GM19324 (cell line): ENCODE results near the gene PRPF4.
A peak's percentile ranks its signal among the peaks of the same experiment; 100 is the strongest.
"Not testable (repeated sequence)": the region's sequence is repeated elsewhere in the genome, so short reads cannot be mapped to it uniquely, and the experiment has no call there.

ENCODE experiments used
- ATAC-seq: cut with Tn5 transposase; IDR thresholded peaks from one replicate; pipeline ENCODE4 v1.9.1; 2021; ENCODE audit warnings: mild to moderate bottlenecking, moderate library complexity; ENCODE audit not compliant: unreplicated experiment, low FRiP score

PRPF4 gene

DNA sequence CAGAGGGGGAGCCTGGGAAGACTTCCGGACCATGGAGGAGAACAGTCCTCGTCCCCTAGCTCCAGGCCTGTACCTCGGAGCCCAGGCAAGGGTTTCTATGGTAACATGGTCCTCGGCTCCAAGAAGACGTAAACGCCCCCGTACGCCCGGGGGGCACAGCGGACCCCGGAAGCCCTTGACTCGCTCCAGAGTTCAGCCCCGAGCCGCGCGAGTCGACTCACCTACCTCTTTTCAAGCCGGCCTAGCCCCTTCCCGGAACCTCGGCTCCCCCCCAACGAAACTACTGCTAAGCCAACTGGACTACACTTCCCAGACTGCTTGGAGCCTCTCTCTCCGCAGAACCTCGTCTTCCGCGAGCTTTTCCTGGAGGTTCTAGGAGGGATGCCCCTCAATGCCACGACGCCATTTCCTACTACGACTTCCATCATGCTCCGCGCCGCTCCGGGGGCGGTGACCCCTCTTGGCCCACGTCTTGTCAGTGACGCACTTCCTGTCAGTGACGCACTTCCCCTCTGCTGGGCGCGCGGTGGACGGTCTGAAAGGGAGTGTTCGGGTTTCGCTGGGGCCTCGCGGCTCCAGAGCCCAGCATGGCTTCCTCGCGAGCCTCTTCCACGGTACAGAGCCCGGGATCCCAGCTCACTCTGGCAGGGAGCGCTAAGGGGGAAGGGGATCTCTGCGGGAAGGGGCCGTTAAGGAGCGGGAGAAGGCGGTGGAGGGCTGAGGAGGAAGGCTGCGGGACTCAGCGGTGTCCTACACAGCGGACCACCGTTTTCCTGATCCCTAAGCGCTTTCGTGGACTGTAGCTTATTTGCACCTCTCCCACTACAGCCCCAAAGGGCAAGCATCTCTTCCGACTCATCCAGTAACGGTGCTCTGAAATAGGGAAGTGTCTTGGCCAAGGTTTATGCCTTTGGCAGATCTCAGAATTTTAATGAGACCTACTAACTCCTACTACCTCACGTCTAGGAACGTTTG lies at the start of gene PRPF4, which contains the start of gene CDC26:
PRPF4 (plus strand) TSS at position 502 of the 975 bp plus-strand sequence; CDS start at position 588, 86 bp downstream.
CDC26 (minus strand) TSS at position 416 of the 975 bp plus-strand sequence. CDS start 3,065 bp downstream, outside the sequence.
- peak; percentile 99 for ATAC-seq

DNA sequence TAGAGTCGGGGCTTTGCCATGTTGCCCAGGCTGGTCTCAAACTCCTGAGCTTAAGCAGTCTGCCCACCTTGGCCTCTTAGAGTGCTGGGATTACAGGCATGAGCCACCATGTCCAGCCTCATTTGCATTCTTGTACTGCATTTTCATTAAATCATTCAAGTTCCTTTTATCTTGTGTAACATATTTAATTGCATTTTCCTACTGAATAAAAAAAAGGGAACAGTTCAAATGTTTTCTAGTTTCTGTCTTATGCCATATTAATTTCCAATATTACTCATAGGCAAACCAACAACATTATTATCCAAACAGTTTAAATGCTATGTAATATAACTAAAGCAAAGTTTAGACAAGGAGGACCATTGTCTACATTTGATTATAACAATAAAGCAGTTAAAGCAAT lies 48.0 kb upstream of the PRPF4 start:
- no peak for ATAC-seq

DNA sequence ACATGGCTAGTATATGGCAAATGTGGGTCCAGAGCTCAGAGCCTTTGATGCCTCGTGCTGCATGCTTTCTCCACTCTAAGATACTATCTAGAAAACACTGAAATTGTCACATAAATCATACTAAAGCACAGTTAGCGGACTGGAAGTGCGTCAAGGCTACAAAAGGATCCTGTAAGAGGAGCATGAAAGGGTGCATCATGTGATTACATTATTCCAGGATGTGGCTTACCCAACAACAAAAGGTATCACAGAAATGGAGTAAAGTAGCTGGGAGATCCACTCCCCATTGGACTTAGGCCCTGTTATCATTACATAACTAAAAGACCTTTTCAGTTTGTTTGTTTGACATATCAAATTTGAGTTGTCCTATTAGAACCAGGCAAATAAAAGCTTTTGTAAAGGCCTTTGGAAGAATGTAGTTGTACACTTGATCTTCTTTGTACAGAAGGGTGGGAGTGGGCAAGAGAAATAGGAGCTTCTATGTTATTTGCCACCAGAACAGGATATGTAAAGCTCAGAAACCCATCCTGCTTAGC lies 47.3 kb upstream of the PRPF4 start:
- ATAC-seq: no peak

DNA sequence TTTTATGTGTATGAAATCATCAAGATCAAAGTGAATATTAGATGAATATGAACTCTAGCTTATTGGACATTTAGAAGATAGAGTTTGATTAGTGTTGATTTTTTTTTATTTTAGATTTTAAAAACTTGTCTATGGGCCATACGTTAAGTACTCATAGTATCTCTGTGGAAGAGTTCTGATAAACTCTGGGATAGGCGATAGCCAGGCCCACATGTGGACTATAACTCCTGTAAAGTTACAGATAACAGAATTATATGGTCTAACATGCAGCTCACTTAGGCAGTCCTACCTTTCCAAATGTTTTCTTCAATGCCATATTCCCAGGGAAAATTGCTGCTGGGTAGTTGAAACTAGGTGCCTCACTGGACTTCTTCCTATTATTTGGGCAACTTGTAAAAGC lies 43.8 kb upstream of the PRPF4 start:
- no peak for ATAC-seq

DNA sequence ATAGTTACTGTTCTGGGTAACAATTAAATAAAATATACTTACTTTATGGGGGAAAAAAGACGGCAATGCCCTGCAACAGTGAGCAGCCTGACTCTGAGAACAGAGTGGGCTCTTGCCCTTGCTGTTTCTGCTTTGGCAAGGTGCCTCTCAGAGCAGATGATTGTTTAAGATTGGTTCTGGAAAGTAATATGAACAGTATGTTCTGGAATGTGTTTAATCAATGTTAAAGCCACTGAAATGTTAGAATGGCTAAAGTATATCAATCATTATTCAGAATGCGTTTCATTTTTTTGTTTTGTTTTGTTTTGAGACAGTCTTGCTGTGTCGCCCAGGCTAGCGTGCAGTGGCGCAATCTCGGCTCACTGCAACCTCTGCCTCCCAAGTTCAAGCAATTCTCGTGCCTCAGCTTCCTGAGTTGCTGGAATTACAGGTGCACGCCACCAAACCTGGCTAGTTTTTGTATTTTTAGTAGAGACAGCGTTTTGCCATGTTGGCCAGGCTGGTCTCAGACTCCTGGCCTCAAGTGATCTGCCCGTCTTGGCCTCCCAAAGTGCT lies 39.7 kb upstream of the PRPF4 start:
- ATAC-seq: not testable (repeated sequence)

DNA sequence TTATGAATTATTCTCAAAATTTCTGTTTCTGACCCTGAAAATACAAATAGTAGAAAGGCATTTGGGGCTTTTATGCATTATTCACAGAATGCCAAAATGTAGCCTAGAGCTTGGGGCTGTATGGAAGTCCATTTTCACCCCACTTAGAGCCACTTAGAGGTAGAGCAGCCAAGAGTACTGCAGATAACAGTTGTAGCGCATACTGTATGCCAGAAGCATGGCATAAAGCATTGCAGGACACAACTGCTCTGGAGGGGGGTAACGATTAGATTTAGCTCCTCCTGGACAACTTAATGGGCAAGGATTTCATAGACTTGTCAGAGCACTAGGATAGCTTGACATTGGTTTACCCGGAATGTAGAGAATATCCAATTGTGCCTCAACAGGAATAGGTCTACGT lies 38.4 kb upstream of the PRPF4 start:
- no peak for ATAC-seq

DNA sequence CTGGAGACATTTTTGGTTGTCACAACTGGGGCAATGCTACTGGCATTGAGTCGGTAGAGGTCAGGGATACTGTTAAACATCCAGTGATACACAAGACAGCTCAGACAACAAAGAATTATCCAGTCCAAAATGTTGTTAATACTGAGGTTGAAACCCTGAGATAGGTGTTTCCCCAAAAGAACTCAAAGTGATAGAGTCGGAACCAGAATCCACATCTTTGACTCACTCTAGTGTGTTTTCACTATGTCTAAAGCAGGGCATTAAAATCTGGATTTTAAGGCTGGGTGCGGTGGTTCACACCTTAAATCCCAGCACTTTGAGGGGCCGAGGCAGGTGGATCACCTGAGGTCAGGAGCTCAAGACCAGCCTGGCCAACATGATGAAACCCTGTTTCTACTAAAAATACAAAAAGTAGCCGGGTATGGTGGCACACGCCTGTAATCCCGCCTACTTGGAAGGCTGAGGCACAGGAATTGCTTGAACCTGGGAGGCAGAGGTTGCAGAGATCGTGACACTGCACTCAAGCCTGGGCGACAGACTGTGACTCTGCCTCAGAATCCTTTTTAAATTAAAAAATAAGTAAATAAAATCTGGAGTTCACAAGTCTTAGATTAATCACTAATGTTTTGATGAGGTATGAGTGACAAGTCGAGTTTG lies 37.1 kb upstream of the PRPF4 start:
- ATAC-seq: no peak

DNA sequence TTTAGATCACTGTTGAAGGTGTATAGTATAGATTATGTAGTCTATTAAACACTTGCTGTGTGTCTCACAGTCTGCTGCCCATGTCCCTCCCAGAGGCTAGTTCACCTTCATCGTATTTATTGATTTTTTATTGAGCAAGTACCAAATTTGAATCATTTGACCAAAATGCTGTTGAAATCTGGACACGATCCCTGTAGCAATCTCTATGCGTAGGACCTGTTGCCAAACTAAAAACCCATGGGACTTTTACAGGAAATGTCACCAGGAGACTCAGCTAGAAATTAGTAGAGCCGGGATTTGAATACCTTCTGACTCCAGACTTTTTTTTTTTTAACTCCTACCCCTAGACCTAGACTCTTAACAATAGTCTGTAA lies 36.6 kb upstream of the PRPF4 start:
- ATAC-seq: no peak

DNA sequence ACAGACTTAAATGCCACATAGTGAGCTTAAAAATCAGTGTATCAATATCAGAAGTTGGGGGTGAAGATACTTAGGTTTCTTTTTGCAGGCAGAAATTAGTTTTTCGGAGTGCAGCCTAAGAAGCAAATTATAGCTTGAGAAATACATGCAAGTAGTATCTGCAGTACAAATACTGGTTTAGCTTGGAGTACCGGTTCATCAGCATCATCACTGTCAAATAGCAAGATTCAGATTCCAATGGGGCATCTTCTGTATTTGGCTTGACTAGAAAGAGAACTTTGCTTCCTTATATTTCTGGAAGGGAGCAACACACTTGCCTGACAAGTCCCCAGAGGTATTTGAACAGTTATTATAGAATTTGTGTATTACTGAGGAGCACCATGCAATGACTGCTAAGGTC lies 34.3 kb upstream of the PRPF4 start:
- no peak for ATAC-seq

DNA sequence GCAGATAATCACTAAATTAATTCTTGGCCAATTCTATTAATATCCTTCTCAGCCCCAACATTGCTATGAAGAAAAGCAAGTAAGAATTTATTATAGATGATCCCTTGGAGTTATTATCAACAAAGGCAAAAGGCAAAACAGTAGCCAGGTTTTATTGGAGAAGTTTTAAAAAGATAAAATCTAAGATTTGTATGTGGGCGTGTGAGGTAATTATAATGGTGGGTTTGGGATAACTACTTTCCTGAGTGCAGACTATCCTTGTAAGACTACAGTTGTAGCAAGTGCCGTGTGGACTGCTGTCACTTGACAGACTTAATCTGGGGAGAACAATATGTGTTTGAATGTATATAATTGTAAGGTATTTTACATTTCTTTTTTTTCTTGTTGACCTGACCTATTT lies 30.9 kb upstream of the PRPF4 start:
- ATAC-seq: no peak

DNA sequence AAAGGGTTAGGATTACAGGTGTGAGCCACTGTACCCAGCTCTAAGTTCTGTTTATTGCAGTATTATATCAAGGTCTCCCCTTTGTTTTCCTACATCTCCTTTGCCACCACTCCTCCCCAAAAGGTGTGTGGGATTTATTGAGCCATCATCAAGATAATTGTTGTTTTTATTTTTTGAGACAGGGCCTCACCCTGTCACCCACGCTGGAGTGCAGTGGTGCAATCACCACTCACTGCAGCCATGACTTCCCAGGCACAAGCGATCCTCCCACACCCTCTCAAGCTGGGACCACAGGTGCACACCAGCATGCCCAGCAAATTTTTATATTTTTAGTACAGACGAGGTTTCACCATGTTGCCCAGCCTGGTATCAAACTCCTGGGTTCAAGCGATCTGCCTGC lies 29.6 kb upstream of the PRPF4 start:
- ATAC-seq: no peak

DNA sequence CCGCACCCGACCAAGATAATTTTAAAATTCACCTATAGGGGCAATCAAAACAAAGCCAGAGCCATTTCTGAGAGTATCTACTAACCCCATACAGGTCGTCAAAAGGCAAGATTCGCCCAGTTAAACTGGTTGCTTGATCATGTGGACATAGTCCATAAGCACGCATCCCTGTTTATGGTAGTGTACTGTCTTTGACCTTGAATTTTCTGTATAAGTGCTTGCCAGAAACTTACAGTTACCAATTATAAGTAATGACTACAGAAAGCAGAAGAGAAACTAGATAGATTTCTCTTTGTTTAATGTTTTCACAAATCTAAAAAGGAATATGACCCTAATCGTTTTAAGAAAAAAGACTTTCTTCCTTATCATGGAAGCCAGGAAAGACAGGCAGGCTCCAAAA lies 28.5 kb upstream of the PRPF4 start:
- no peak for ATAC-seq

DNA sequence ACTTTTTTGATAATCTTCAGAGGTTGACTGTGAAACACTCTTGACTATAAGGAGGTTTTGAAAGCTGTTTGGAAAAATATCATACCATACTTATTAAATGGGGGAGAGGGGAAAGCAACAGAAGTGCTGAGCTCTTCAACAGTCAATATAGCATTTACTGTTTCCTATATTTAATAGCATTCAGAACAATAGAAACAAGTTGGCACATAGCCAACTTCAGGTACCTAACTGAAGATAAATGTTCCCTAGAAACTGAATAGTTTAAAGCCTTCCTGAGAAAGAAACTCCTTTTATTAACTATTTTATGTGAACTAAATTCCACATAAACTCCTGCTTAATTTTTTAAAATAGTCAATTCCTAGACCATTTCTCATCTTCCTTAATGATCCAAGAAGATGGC lies 27.8 kb upstream of the PRPF4 start:
- ATAC-seq: no peak

DNA sequence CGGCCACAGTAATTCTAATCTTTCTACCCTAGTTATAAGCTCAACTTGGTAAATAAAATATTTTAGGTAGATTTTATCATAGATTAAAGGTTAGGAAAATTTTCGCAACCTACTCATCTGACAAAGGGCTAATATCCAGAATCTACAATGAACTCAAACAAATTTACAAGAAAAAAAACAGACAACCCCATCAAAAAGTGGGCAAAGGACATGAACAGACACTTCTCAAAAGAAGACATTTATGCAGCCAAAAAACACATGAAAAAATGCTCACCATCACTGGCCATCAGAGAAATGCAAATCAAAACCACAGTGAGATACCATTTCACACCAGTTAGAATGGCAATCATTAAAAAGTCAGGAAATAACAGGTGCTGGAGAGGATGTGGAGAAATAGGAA lies 25.8 kb upstream of the PRPF4 start:
- not testable (repeated sequence) for ATAC-seq

DNA sequence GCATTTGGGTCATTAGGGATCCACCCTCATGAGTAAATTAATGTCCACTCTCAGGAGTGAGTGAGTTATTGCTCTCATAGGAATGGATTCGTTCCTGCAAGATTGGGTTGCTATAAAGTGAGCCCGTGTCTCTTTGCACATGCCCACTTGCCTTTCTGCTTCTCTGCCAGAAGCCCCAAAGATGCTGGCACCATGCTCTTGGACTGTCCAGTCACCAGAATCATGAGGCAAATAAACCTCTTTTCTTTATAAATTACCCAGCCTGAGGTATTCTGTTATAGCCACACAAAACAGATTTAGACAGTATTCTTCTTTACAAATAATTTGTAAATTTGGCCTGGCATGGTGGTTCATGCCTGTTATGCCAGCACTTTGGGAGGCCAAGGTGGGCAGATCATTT lies 24.7 kb upstream of the PRPF4 start:
- no peak for ATAC-seq

DNA sequence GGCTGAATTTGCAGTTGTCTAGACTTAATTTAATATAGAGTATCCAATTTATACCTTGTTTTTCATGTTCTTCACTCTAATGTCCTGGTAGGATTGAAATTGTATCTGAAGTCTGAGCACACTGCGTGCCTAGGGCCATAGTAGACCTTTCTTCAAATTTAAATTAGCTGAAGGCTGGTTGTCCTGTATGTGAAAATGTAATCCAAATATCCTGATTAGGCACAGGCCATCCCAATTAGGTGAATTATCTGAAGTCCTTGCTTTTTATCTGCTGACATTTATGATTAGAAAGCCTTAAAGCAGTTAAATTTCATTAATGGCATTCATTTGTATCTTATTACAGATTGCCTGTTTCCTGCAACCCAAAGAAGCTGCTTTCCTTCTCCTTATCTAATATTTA lies 20.5 kb upstream of the PRPF4 start:
- no peak for ATAC-seq

DNA sequence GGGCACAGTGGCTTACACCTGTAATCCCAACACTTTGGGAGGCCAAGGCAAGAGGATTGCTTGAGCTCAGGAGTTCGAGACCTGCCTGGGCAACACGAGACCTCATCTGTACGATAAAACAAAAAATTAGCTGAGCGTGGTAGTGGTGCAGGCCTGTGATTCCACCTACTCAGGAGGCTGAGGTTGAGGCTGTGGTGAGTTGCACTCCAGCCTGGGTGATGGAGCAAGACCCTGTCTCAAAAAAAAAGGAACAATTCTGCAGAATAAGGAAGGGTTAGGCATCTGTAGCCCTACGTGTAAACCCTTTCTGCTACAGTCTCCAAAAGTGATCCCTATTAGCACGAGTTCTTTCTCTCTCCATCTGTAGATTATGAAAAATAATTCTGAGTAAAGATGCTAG lies 20.0 kb upstream of the PRPF4 start:
- ATAC-seq: no peak

DNA sequence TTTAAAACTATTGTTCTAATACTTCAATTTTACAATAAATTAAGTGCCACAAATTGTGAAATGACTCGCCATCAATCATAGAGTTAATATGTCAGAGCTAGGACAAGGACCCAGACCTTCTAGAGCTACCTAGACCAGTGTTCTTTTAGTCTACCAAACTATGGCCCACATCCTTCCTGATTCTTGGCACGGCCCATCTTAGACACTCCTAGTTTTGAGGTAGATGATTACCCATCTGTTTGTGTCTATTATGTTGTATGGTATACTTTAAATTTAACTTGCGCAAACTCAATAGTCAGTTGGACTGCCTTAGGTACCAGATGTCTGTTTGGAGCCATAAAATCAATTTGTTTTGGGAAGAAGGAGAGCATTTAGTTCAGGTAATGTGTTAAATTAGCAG lies 17.6 kb upstream of the PRPF4 start:
- ATAC-seq: no peak

DNA sequence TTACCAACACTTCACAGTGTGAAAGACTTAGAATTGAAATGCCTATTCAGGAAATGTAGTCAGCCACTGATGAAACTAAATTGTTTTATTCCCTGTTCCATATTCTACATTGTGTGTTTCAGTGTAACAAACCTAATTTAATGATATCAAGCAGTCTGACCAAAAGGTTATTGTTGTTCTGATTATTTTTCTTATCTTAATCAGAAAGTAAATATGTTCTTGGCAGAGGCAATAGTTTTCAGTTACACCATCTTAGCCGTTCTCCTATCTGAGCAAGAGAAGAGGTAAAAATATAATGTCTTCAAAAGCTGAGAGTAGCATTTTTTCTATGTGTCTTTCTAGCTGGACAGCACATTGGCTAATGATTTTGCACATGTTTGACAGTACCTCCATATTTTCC lies 17.2 kb upstream of the PRPF4 start:
- no peak for ATAC-seq

DNA sequence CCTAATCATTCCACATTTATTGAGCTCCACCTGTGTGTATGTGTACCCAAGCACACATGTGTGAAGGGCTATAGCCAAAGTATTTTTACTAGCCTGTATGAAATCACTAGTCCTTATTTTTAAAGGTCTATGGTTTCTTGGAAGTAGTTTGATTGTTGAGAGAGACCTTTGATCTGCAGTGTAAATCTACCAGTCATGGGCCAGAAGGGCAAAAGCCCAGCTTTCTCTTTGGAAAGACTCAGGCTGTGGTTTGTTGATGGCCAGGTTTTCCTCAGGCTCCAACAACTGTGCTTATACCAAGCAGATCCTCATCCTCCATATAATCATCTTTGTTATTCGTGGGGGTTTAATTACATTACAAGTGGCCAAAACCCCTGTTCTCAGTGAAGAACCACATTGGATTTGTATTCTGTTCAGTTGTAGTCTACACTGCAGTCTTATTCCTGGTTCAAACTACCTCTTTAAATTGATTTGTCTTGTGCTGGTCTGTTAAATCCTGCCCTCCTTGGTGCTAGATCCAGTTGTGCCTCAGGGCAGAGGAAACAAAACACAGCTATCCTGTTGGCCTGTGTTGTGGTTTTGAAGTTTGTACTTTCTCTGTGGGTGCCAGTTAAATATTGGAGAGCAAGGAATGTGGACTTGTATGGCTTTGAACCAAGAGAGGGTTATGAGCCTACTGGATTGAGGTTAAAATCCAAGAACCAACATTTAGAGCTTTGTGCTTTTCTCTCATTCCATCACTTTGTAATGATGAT lies 13.4 kb upstream of the PRPF4 start:
- no peak for ATAC-seq
